ENCODE results near the gene SLC24A2.

The SLC24A2 gene

GRCh38 chr9:19799784-19800183, 10.9 kb upstream of the SLC24A2 start:
- H3K9ac ChIP-seq (ENCODE audit: low read depth in 1 of 2, low read length in 2 of 2) = no peak overlapping the region
- no peaks in the 10 kb centered on the region for H3K36me3 ChIP-seq (ENCODE audit: control insufficient read depth in 1 of 2, insufficient read depth in 2 of 2, low read length in 2 of 2)
- H3K27me3 ChIP-seq (ENCODE audit: control insufficient read depth in 1 of 2, insufficient read depth in 2 of 2, low read length in 2 of 2) = no peaks in the 10 kb centered on the region
- no peaks in the 10 kb centered on the region for H3K4me1 ChIP-seq (ENCODE audit: control insufficient read depth in 1 of 2, insufficient read depth in 2 of 2, low read length in 2 of 2)
- H3K4me3 ChIP-seq (ENCODE audit: low read depth in 1 of 2, low read length in 2 of 2) = no peak overlapping the region
- no peaks in the 10 kb centered on the region for H3K9me3 ChIP-seq (ENCODE audit: control insufficient read depth in 1 of 2, low read length in 2 of 2)
- H3K27ac ChIP-seq (ENCODE audit: low read depth, low read length) = no peak overlapping the region

- Histone ChIP-seq H3K27ac (ENCODE audit: low read depth, low read length) (no peak overlapping the region), H3K4me3 (ENCODE audit: low read depth in 1 of 2, low read length in 2 of 2) (no peak overlapping the region), H3K36me3 (ENCODE audit: control insufficient read depth in 1 of 2, insufficient read depth in 2 of 2, low read length in 2 of 2) (no peaks in the 10 kb centered on the region)
Measured at GRCh38 chr9:19788152-19788551, 685 bp downstream of the SLC24A2 start.

GRCh38 chr9:19787672-19788071, 1.2 kb downstream of the SLC24A2 start:
- H3K9me3 ChIP-seq (ENCODE audit: control insufficient read depth in 1 of 2, low read length in 2 of 2) = no peaks in the 10 kb centered on the region
- H3K27me3 ChIP-seq (ENCODE audit: control insufficient read depth in 1 of 2, insufficient read depth in 2 of 2, low read length in 2 of 2) = peaks cover 0 to 8% of the 10 kb centered on the region in 2 donors
- no peaks in the 10 kb centered on the region for H3K4me1 ChIP-seq (ENCODE audit: control insufficient read depth in 1 of 2, insufficient read depth in 2 of 2, low read length in 2 of 2)
- H3K27ac ChIP-seq (ENCODE audit: low read depth, low read length) = no peak overlapping the region
- no peak overlapping the region for H3K4me3 ChIP-seq (ENCODE audit: low read depth in 1 of 2, low read length in 2 of 2)
- no peak overlapping the region for H3K9ac ChIP-seq (ENCODE audit: low read depth in 1 of 2, low read length in 2 of 2)
- H3K36me3 ChIP-seq (ENCODE audit: control insufficient read depth in 1 of 2, insufficient read depth in 2 of 2, low read length in 2 of 2) = no peaks in the 10 kb centered on the region

More at GRCh38 chr9:19788152-19788551, 685 bp downstream of the SLC24A2 start:
- Histone ChIP-seq H3K4me1 (ENCODE audit: control insufficient read depth in 1 of 2, insufficient read depth in 2 of 2, low read length in 2 of 2) (no peaks in the 10 kb centered on the region), H3K9ac (ENCODE audit: low read depth in 1 of 2, low read length in 2 of 2) (no peak overlapping the region), H3K9me3 (ENCODE audit: control insufficient read depth in 1 of 2, low read length in 2 of 2) (no peaks in the 10 kb centered on the region), H3K27me3 (ENCODE audit: control insufficient read depth in 1 of 2, insufficient read depth in 2 of 2, low read length in 2 of 2) (peaks cover 0 to 8% of the 10 kb centered on the region in 2 donors)

- Histone ChIP-seq H3K4me1 (ENCODE audit: control insufficient read depth in 1 of 2, insufficient read depth in 2 of 2, low read length in 2 of 2) (no peaks in the 10 kb centered on the region), H3K27ac (ENCODE audit: low read depth, low read length) (no peak overlapping the region), H3K4me3 (ENCODE audit: low read depth in 1 of 2, low read length in 2 of 2) (no peak overlapping the region), H3K9ac (ENCODE audit: low read depth in 1 of 2, low read length in 2 of 2) (no peak overlapping the region), H3K36me3 (ENCODE audit: control insufficient read depth in 1 of 2, insufficient read depth in 2 of 2, low read length in 2 of 2) (no peaks in the 10 kb centered on the region), H3K9me3 (ENCODE audit: control insufficient read depth in 1 of 2, low read length in 2 of 2) (no peaks in the 10 kb centered on the region), H3K27me3 (ENCODE audit: control insufficient read depth in 1 of 2, insufficient read depth in 2 of 2, low read length in 2 of 2) (peaks cover 0 to 8% of the 10 kb centered on the region in 2 donors)
Measured at GRCh38 chr9:19785230-19785629, 3.6 kb downstream of the SLC24A2 start.

- Histone ChIP-seq H3K27ac (ENCODE audit: low read depth, low read length) (no peak overlapping the region), H3K4me1 (ENCODE audit: control insufficient read depth in 1 of 2, insufficient read depth in 2 of 2, low read length in 2 of 2) (no peaks in the 10 kb centered on the region), H3K36me3 (ENCODE audit: control insufficient read depth in 1 of 2, insufficient read depth in 2 of 2, low read length in 2 of 2) (no peaks in the 10 kb centered on the region), H3K9ac (ENCODE audit: low read depth in 1 of 2, low read length in 2 of 2) (no peak overlapping the region), H3K27me3 (ENCODE audit: control insufficient read depth in 1 of 2, insufficient read depth in 2 of 2, low read length in 2 of 2) (peaks cover 0 to 3% of the 10 kb centered on the region in 2 donors), H3K9me3 (ENCODE audit: control insufficient read depth in 1 of 2, low read length in 2 of 2) (no peaks in the 10 kb centered on the region), H3K4me3 (ENCODE audit: low read depth in 1 of 2, low read length in 2 of 2) (no peak overlapping the region)
Measured at GRCh38 chr9:19784136-19784535, 4.7 kb downstream of the SLC24A2 start.

- Histone ChIP-seq H3K9ac (ENCODE audit: low read depth in 1 of 2, low read length in 2 of 2) (no peak overlapping the region), H3K27me3 (ENCODE audit: control insufficient read depth in 1 of 2, insufficient read depth in 2 of 2, low read length in 2 of 2) (no peaks in the 10 kb centered on the region), H3K27ac (ENCODE audit: low read depth, low read length) (no peak overlapping the region), H3K36me3 (ENCODE audit: control insufficient read depth in 1 of 2, insufficient read depth in 2 of 2, low read length in 2 of 2) (no peaks in the 10 kb centered on the region), H3K4me1 (ENCODE audit: control insufficient read depth in 1 of 2, insufficient read depth in 2 of 2, low read length in 2 of 2) (no peaks in the 10 kb centered on the region), H3K9me3 (ENCODE audit: control insufficient read depth in 1 of 2, low read length in 2 of 2) (no peaks in the 10 kb centered on the region), H3K4me3 (ENCODE audit: low read depth in 1 of 2, low read length in 2 of 2) (no peak overlapping the region)
Measured at GRCh38 chr9:19783500-19783899, 5.3 kb downstream of the SLC24A2 start.

- Histone ChIP-seq H3K36me3 (ENCODE audit: control insufficient read depth in 1 of 2, insufficient read depth in 2 of 2, low read length in 2 of 2) (no peaks in the 10 kb centered on the region), H3K4me3 (ENCODE audit: low read depth in 1 of 2, low read length in 2 of 2) (no peak overlapping the region), H3K9me3 (ENCODE audit: control insufficient read depth in 1 of 2, low read length in 2 of 2) (no peaks in the 10 kb centered on the region), H3K9ac (ENCODE audit: low read depth in 1 of 2, low read length in 2 of 2) (no peak overlapping the region), H3K27me3 (ENCODE audit: control insufficient read depth in 1 of 2, insufficient read depth in 2 of 2, low read length in 2 of 2) (no peaks in the 10 kb centered on the region), H3K27ac (ENCODE audit: low read depth, low read length) (no peak overlapping the region), H3K4me1 (ENCODE audit: control insufficient read depth in 1 of 2, insufficient read depth in 2 of 2, low read length in 2 of 2) (no peaks in the 10 kb centered on the region)
Measured at GRCh38 chr9:19782005-19782404, 6.8 kb downstream of the SLC24A2 start.

GRCh38 chr9:19781240-19781639, 7.6 kb downstream of the SLC24A2 start:
- Histone ChIP-seq H3K9ac (ENCODE audit: low read depth in 1 of 2, low read length in 2 of 2) (no peak overlapping the region), H3K4me1 (ENCODE audit: control insufficient read depth in 1 of 2, insufficient read depth in 2 of 2, low read length in 2 of 2) (no peaks in the 10 kb centered on the region), H3K36me3 (ENCODE audit: control insufficient read depth in 1 of 2, insufficient read depth in 2 of 2, low read length in 2 of 2) (no peaks in the 10 kb centered on the region), H3K27me3 (ENCODE audit: control insufficient read depth in 1 of 2, insufficient read depth in 2 of 2, low read length in 2 of 2) (no peaks in the 10 kb centered on the region), H3K9me3 (ENCODE audit: control insufficient read depth in 1 of 2, low read length in 2 of 2) (no peaks in the 10 kb centered on the region), H3K4me3 (ENCODE audit: low read depth in 1 of 2, low read length in 2 of 2) (no peak overlapping the region), H3K27ac (ENCODE audit: low read depth, low read length) (no peak overlapping the region)

- H3K4me1 ChIP-seq (ENCODE audit: control insufficient read depth in 1 of 2, insufficient read depth in 2 of 2, low read length in 2 of 2) = no peaks in the 10 kb centered on the region
Measured at GRCh38 chr9:19771446-19771845, 17.4 kb downstream of the SLC24A2 start.

GRCh38 chr9:19770973-19771372, 17.9 kb downstream of the SLC24A2 start:
- no peak overlapping the region for H3K4me3 ChIP-seq (ENCODE audit: low read depth in 1 of 2, low read length in 2 of 2)
- no peaks in the 10 kb centered on the region for H3K27me3 ChIP-seq (ENCODE audit: control insufficient read depth in 1 of 2, insufficient read depth in 2 of 2, low read length in 2 of 2)
- no peak overlapping the region for H3K27ac ChIP-seq (ENCODE audit: low read depth, low read length)
- H3K9ac ChIP-seq (ENCODE audit: low read depth in 1 of 2, low read length in 2 of 2) = no peak overlapping the region
- H3K36me3 ChIP-seq (ENCODE audit: control insufficient read depth in 1 of 2, insufficient read depth in 2 of 2, low read length in 2 of 2) = no peaks in the 10 kb centered on the region
- no peaks in the 10 kb centered on the region for H3K4me1 ChIP-seq (ENCODE audit: control insufficient read depth in 1 of 2, insufficient read depth in 2 of 2, low read length in 2 of 2)
- no peaks in the 10 kb centered on the region for H3K9me3 ChIP-seq (ENCODE audit: control insufficient read depth in 1 of 2, low read length in 2 of 2)

More at GRCh38 chr9:19771446-19771845, 17.4 kb downstream of the SLC24A2 start:
- H3K4me3 ChIP-seq (ENCODE audit: low read depth in 1 of 2, low read length in 2 of 2) = no peak overlapping the region
- no peaks in the 10 kb centered on the region for H3K27me3 ChIP-seq (ENCODE audit: control insufficient read depth in 1 of 2, insufficient read depth in 2 of 2, low read length in 2 of 2)
- H3K27ac ChIP-seq (ENCODE audit: low read depth, low read length) = no peak overlapping the region
- no peaks in the 10 kb centered on the region for H3K9me3 ChIP-seq (ENCODE audit: control insufficient read depth in 1 of 2, low read length in 2 of 2)
- H3K9ac ChIP-seq (ENCODE audit: low read depth in 1 of 2, low read length in 2 of 2) = no peak overlapping the region
- H3K36me3 ChIP-seq (ENCODE audit: control insufficient read depth in 1 of 2, insufficient read depth in 2 of 2, low read length in 2 of 2) = no peaks in the 10 kb centered on the region

GRCh38 chr9:19769213-19769612, 19.6 kb downstream of the SLC24A2 start:
- no peaks in the 10 kb centered on the region for H3K27me3 ChIP-seq (ENCODE audit: control insufficient read depth in 1 of 2, insufficient read depth in 2 of 2, low read length in 2 of 2)
- no peak overlapping the region for H3K27ac ChIP-seq (ENCODE audit: low read depth, low read length)
- H3K9ac ChIP-seq (ENCODE audit: low read depth in 1 of 2, low read length in 2 of 2) = no peak overlapping the region
- no peak overlapping the region for H3K4me3 ChIP-seq (ENCODE audit: low read depth in 1 of 2, low read length in 2 of 2)
- H3K4me1 ChIP-seq (ENCODE audit: control insufficient read depth in 1 of 2, insufficient read depth in 2 of 2, low read length in 2 of 2) = no peaks in the 10 kb centered on the region
- no peaks in the 10 kb centered on the region for H3K36me3 ChIP-seq (ENCODE audit: control insufficient read depth in 1 of 2, insufficient read depth in 2 of 2, low read length in 2 of 2)
- no peaks in the 10 kb centered on the region for H3K9me3 ChIP-seq (ENCODE audit: control insufficient read depth in 1 of 2, low read length in 2 of 2)
